SK-N-SH (cell line): Measurements from ENCODE around the gene AIF1. TPM values are rescaled to one million over a fixed set of nuclear protein-coding genes. Genes with fewer than 3 reads are reported as not detected.

Source experiments
- EZH2phosphoT487 ChIP-seq: fragments of 200-600 bp; sonication (generic); IDR thresholded peaks from 2 replicates; pipeline ENCODE4 v1.6.1; 2017; ENCODE audit warnings: low read depth, mixed run types, mild to moderate bottlenecking, antibody characterized with exemption, moderate library complexity, borderline replicate concordance
- FOXJ3 ChIP-seq: sonication (generic); formaldehyde crosslinking; IDR thresholded peaks from 2 replicates; pipeline ENCODE4 v1.5.1; 2020; ENCODE audit warnings: mild to moderate bottlenecking, missing genetic modification reagents
- IRF3 ChIP-seq: fragments of 150-350 bp; IDR thresholded peaks from 2 replicates; pipeline ENCODE4 v1.6.1; 2016; ENCODE audit warnings: mild to moderate bottlenecking, low read depth, low read length
- PBX3 ChIP-seq: IDR thresholded peaks from 2 replicates; pipeline ENCODE4; 2012
- RFX5 ChIP-seq: IDR thresholded peaks from 2 replicates; pipeline ENCODE4 v1.6.1; 2012; ENCODE audit warnings: mild to moderate bottlenecking, improper control_type of control experiment, low read length
- YY1 ChIP-seq: IDR thresholded peaks from 2 replicates; pipeline ENCODE4 v1.4.0; 2012; ENCODE audit warnings: low read depth, mild to moderate bottlenecking
- ZBTB33 ChIP-seq: IDR thresholded peaks from 2 replicates; pipeline ENCODE4 v1.4.0; 2012; ENCODE audit warnings: low read depth, borderline replicate concordance
- polyA plus RNA-seq, 3 experiments: library from polyadenylated mRNA; depleted of rRNA; stranded (reverse); fragments of >200 nt; gene quantifications; 2 replicates each; pipeline ENCODE4 v1.2.3, GENCODE V29; 2012
- small RNA-seq, 7 experiments: library from RNA; depleted of rRNA; stranded (forward); fragments of <200 nt; gene quantifications; one replicate each; pipeline ENCODE3, GENCODE V24; 2012

Gene AIF1
- polyA plus RNA-seq, 1 of the 3 experiments (the other 2 are of a cell fraction) = not detected

DNA sequence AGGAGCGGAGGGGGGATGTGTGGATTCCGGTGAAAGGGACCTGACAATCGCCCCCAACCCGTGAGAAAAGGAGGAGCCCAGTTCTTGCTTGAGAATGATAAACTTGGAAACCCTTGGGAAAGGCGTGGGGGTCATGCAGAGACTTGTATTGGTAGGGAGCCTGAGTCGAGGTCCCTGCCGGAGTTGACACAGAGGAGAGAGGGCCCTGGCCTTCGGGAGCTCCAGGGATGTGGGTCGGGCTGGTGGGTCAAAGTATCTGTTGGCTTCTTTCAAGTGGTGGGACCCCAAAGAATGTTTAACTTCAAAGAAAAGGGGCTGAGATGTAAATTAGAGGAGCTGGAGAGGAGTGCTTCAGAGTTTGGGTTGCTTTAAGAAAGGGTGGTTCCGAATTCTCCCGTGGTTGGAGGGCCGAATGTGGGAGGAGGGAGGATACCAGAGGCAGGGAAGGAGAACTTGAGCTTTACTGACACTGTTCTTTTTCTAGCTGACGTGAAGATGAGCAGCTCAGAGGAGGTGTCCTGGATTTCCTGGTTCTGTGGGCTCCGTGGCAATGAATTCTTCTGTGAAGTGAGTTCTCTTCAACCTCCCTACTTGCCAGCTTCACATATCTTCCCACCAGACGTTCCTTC is 51.4 kb downstream of the AIF1 start (continued):
- no peak for TF ChIP-seq ZBTB33
- TF ChIP-seq YY1 = no peak
- TF ChIP-seq PBX3 = no peak
- TF ChIP-seq RFX5 = no peak
- no peak for TF ChIP-seq EZH2phosphoT487
- no peak for TF ChIP-seq IRF3
- no peak for TF ChIP-seq FOXJ3 (CRISPR knock-in tag)

Small RNA genes lying within 50 kb of the gene (small RNA-seq; reads per million reads assigned to genes)
- gene MIR6832 = 0 reads per million in 7 experiments
- gene RF00019 = 0 reads per million in 7 experiments
- gene SNORA38 = 3.2 to 85.6 (median 11.3) reads per million in 7 experiments
- 0 reads per million in 7 experiments for gene UQCRHP1

Other genes with a start within 250 kb of the AIF1 start
- 28.8 and 32.7 TPM in 2 replicates for gene MICA, start 211.6 kb upstream of the AIF1 start, polyA plus RNA-seq (2012; rRNA removed)
- gene MICB, start 117.1 kb upstream of the AIF1 start, polyA plus RNA-seq (2012; rRNA removed) = 9.7 and 9.9 TPM in 2 replicates
- gene MCCD1, start 86.3 kb upstream of the AIF1 start, polyA plus RNA-seq (2012; rRNA removed) = not detected in 2 replicates
- 502 and 556 TPM in 2 replicates for gene DDX39B, start 73.2 kb upstream of the AIF1 start, polyA plus RNA-seq (2012; rRNA removed)
- gene ATP6V1G2, start 68.6 kb upstream of the AIF1 start, polyA plus RNA-seq (2012; rRNA removed) = 13.6 and 15.6 TPM in 2 replicates
- 14.6 and 17.1 TPM in 2 replicates for gene NFKBIL1, start 67.6 kb upstream of the AIF1 start, polyA plus RNA-seq (2012; rRNA removed)
- not detected in 2 replicates for gene LTA, start 42.9 kb upstream of the AIF1 start, polyA plus RNA-seq (2012; rRNA removed)
- gene TNF, start 39.7 kb upstream of the AIF1 start, polyA plus RNA-seq (2012; rRNA removed) = not detected in 2 replicates
- gene LTB, start 32.8 kb upstream of the AIF1 start, polyA plus RNA-seq (2012; rRNA removed) = 0.10 and 0.16 TPM in 2 replicates
- gene LST1, start 29.0 kb upstream of the AIF1 start, polyA plus RNA-seq (2012; rRNA removed) = not detected in 2 replicates
- not detected in 2 replicates for gene NCR3, start 22.2 kb upstream of the AIF1 start, polyA plus RNA-seq (2012; rRNA removed)
- 36.1 and 76.1 TPM in 2 replicates for gene PRRC2A, start 5.5 kb downstream of the AIF1 start, polyA plus RNA-seq (2012; rRNA removed)
- 100 and 220 TPM in 2 replicates for gene BAG6, start 37.4 kb downstream of the AIF1 start, polyA plus RNA-seq (2012; rRNA removed)
- gene APOM, start 40.7 kb downstream of the AIF1 start, polyA plus RNA-seq (2012; rRNA removed) = 6.8 and 7.2 TPM in 2 replicates
- 10.3 and 11.5 TPM in 2 replicates for gene C6orf47, start 45.5 kb downstream of the AIF1 start, polyA plus RNA-seq (2012; rRNA removed)
- gene GPANK1, start 49.8 kb downstream of the AIF1 start, polyA plus RNA-seq (2012; rRNA removed) = 18.3 and 19.1 TPM in 2 replicates
- gene CSNK2B, start 50.8 kb downstream of the AIF1 start, polyA plus RNA-seq (2012; rRNA removed) = 97.3 and 101 TPM in 2 replicates
- 12.7 and 20.6 TPM in 2 replicates for gene LY6G5B, start 54.7 kb downstream of the AIF1 start, polyA plus RNA-seq (2012; rRNA removed)
- 0.60 and 1.1 TPM in 2 replicates for gene LY6G5C, start 65.8 kb downstream of the AIF1 start, polyA plus RNA-seq (2012; rRNA removed)
- 49.3 and 52.9 TPM in 2 replicates for gene ABHD16A, start 88.1 kb downstream of the AIF1 start, polyA plus RNA-seq (2012; rRNA removed)
- not detected in 2 replicates for gene LY6G6F, start 91.6 kb downstream of the AIF1 start, polyA plus RNA-seq (2012; rRNA removed)
- not detected in 2 replicates for gene LY6G6D, start 100.1 kb downstream of the AIF1 start, polyA plus RNA-seq (2012; rRNA removed)
- 0.08 TPM in 1 of 2 replicates, not detected in the other for gene LY6G6C, start 106.5 kb downstream of the AIF1 start, polyA plus RNA-seq (2012; rRNA removed)
- not detected in 2 replicates for gene MPIG6B, start 108.1 kb downstream of the AIF1 start, polyA plus RNA-seq (2012; rRNA removed)
- 147 and 180 TPM in 2 replicates for gene DDAH2, start 114.1 kb downstream of the AIF1 start, polyA plus RNA-seq (2012; rRNA removed)
- 520 and 569 TPM in 2 replicates for gene CLIC1, start 121.3 kb downstream of the AIF1 start, polyA plus RNA-seq (2012; rRNA removed)
- gene MSH5, start 124.8 kb downstream of the AIF1 start, polyA plus RNA-seq (2012; rRNA removed) = 16.0 and 19.5 TPM in 2 replicates
- 5.9 and 6.3 TPM in 2 replicates for gene SAPCD1, start 147.4 kb downstream of the AIF1 start, polyA plus RNA-seq (2012; rRNA removed)
- 0.45 and 0.56 TPM in 2 replicates for gene VWA7, start 162.1 kb downstream of the AIF1 start, polyA plus RNA-seq (2012; rRNA removed)
- gene VARS1, start 180.5 kb downstream of the AIF1 start, polyA plus RNA-seq (2012; rRNA removed) = 22.2 and 35.1 TPM in 2 replicates
- 47.8 and 79.1 TPM in 2 replicates for gene LSM2, start 191.7 kb downstream of the AIF1 start, polyA plus RNA-seq (2012; rRNA removed)
- gene HSPA1L, start 200.0 kb downstream of the AIF1 start, polyA plus RNA-seq (2012; rRNA removed) = 0.69 and 0.83 TPM in 2 replicates
- gene HSPA1A, start 200.3 kb downstream of the AIF1 start, polyA plus RNA-seq (2012; rRNA removed) = 71.1 and 119 TPM in 2 replicates
- 52.4 and 96.3 TPM in 2 replicates for gene HSPA1B, start 212.5 kb downstream of the AIF1 start, polyA plus RNA-seq (2012; rRNA removed)
- 42.2 and 43.0 TPM in 2 replicates for gene NEU1, start 247.6 kb downstream of the AIF1 start, polyA plus RNA-seq (2012; rRNA removed)